Gastroesophageal sphincter (tissue), 4 donors: ENCODE data around the gene METTL6. TPM values are rescaled to one million over a fixed set of nuclear protein-coding genes. Genes with fewer than 3 reads are reported as not detected.

Source experiments
- ATAC-seq: fragments of 150-250 bp; one replicate; pipeline ENCODE4 v1.9.1; 2016; ENCODE audit warnings: mild to moderate bottlenecking, moderate library complexity
- H3K27ac ChIP-seq, 4 donors: fragments of 200-600 bp; sonication (generic) in 3 of 4; 1 replicate in 3 of 4; 2 replicates in 1 of 4; pipeline ENCODE4 v1.5.1; 2016 to 2019
- H3K27me3 ChIP-seq: fragments of 200-600 bp; sonication (generic); one replicate; pipeline ENCODE4 v1.5.1; 2019
- H3K36me3 ChIP-seq, 2 donors: fragments of 200-600 bp; sonication (generic); one replicate each; pipeline ENCODE4 v1.5.1; 2019; ENCODE audit warnings: control low read depth in 1 of 2
- H3K4me1 ChIP-seq, 3 donors: fragments of 200-600 bp; sonication (generic); 1 replicate in 2 of 3; 2 replicates in 1 of 3; pipeline ENCODE4 v1.5.1; 2016 to 2019; ENCODE audit warnings: control low read depth in 2 of 3
- H3K4me3 ChIP-seq, 2 donors: fragments of 200-600 bp; sonication (generic); one replicate each; pipeline ENCODE4 v1.5.1; 2019; ENCODE audit warnings: mild to moderate bottlenecking in 1 of 2, moderate library complexity in 1 of 2
- H3K9me3 ChIP-seq, 3 donors: fragments of 200-600 bp; sonication (generic); one replicate each; pipeline ENCODE4 v1.5.1; 2017 to 2019; ENCODE audit warnings: control low read depth in 2 of 3
- EP300 ChIP-seq: sonication (generic); formaldehyde crosslinking; IDR thresholded peaks from one replicate; pipeline ENCODE4 v1.6.1; 2017; ENCODE audit warnings: antibody characterized with exemption, mild to moderate bottlenecking
- POLR2A ChIP-seq, 2 donors: fragments of 450-650 bp; IDR thresholded peaks; one replicate each; pipeline ENCODE4 v1.6.1; 2017; ENCODE audit warnings: antibody characterized with exemption in 2 of 2, mild to moderate bottlenecking in 2 of 2, moderate library complexity in 1 of 2
- POLR2AphosphoS5 ChIP-seq: sonication (generic); formaldehyde crosslinking; IDR thresholded peaks from one replicate; pipeline ENCODE4 v1.6.1; 2017; ENCODE audit warnings: antibody characterized with exemption
- WGBS, 2 donors: methylation state at CpG; one replicate each; pipeline ENCODE4 v1.1.5; 2018; ENCODE audit warnings: low coverage in 1 of 2; 5-methylcytosine and 5-hydroxymethylcytosine counted together
- total RNA-seq, 4 donors: library from RNA; depleted of rRNA; stranded (reverse); fragments of >200 nt; gene quantifications; one replicate each; pipeline ENCODE4 v1.1.0, GENCODE V29; 2016
- TF ChIP-seq, protein P1 (sequence below), 4 experiments: fragments of 200-600 bp in 2 of 4; fragments of 450-650 bp in 2 of 4; sonication (generic) in 1 of 4; IDR thresholded peaks; one replicate each; pipeline ENCODE4 v1.5.1; 2017 to 2019; ENCODE audit warnings: antibody characterized with exemption in 4 of 4, mild to moderate bottlenecking in 2 of 4, moderate library complexity in 2 of 4

METTL6 gene
- total RNA-seq, 4 donors from 2014 or later: 9.0 to 17.1 (median 11.7) TPM

DNA sequence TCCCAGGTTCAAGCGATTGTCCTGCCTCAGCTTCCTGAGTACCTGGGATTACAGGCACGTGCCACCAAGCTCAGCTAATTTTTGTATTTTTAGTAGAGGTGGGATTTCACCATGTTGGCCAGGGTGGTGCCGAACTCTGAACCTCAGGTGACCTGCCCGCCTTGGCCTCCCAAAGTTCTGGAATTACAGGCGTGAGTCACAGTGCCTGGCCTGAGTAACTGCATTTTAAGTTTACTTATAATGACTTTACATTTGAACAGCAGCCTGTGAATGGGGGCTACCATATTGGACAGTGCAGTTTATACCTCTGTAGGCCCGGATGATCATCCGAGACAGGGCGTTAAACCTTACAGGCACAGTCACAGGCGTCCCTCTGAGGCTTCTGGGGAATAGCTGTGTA, 24.8 kb upstream of the METTL6 start:
- no peak for TF ChIP-seq POLR2A (IDR thresholded peaks at IDR 0.05)
- WGBS, 2 donors: 88 to 89% methylated on average over 3 to 4 of the region's 9 CpGs
- no peak for ATAC-seq

DNA sequence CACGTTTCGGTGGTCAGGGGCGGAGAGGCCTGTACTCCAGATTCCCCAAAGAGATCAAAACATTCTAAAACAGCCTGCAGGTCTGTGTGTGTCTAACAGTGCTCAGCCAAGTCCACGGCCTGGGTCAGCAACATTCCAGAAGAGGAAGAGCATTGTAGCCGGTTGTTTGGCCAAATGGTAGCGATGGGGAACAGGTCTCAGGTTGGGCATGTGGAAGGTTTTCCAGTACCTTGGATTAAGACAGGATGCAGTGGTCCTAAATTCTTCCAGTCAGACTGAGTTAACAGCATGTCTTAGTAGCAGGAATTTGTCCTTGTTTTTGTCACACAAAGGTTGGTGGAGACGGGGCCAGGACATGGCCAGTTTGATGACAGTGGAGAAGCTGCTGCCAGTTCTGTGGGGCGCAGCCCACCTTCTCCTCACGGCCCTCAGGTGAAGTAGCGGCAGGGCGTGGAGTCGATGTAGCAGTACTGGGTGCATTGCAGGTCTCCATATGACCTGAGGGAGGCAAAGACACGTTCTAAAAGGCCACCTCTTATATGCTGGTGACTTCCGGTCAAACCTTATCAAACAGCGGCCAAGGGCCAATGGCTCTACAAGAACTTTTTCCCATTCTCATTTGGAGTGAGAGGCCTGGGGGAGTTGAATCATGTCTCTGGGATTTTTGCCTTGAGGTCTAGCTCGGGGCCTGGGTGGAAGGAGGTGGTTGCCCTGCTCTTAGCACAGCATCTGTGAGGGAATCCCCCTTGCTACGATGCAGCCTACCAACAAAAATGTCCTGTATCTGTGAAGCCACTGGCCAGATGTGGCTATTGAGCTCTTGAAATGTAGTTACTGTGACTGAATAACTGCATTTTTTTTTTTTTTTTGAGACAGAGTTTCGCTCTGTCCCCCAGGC, 24.1 kb upstream of the METTL6 start:
- ATAC-seq: no peak
- TF ChIP-seq EP300 (no peak), POLR2A (IDR thresholded peaks at IDR 0.05) (no peak), POLR2AphosphoS5 (no peak)
- TF ChIP-seq, protein P1, sequence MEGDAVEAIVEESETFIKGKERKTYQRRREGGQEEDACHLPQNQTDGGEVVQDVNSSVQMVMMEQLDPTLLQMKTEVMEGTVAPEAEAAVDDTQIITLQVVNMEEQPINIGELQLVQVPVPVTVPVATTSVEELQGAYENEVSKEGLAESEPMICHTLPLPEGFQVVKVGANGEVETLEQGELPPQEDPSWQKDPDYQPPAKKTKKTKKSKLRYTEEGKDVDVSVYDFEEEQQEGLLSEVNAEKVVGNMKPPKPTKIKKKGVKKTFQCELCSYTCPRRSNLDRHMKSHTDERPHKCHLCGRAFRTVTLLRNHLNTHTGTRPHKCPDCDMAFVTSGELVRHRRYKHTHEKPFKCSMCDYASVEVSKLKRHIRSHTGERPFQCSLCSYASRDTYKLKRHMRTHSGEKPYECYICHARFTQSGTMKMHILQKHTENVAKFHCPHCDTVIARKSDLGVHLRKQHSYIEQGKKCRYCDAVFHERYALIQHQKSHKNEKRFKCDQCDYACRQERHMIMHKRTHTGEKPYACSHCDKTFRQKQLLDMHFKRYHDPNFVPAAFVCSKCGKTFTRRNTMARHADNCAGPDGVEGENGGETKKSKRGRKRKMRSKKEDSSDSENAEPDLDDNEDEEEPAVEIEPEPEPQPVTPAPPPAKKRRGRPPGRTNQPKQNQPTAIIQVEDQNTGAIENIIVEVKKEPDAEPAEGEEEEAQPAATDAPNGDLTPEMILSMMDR (IDR thresholded peaks at IDR 0.05): no peak
- WGBS, 2 donors: 89 to 94% methylated on average over 2 to 3 of the region's 18 CpGs
- Histone ChIP-seq H3K27ac (no peak overlapping the region), H3K9me3 (no peaks in the 10 kb centered on the region), H3K4me1 (no peaks in the 10 kb centered on the region), H3K4me3 (no peak overlapping the region), H3K36me3 (peaks cover 0 to 78% of the 10 kb centered on the region in 2 donors), H3K27me3 (no peaks in the 10 kb centered on the region)

More for the DNA sequence above, 24.8 kb upstream of the METTL6 start:
- Histone ChIP-seq H3K4me3 (no peak overlapping the region), H3K9me3 (no peaks in the 10 kb centered on the region), H3K36me3 (peaks cover 0 to 78% of the 10 kb centered on the region in 2 donors), H3K4me1 (no peaks in the 10 kb centered on the region), H3K27me3 (no peaks in the 10 kb centered on the region), H3K27ac (no peak overlapping the region)

DNA sequence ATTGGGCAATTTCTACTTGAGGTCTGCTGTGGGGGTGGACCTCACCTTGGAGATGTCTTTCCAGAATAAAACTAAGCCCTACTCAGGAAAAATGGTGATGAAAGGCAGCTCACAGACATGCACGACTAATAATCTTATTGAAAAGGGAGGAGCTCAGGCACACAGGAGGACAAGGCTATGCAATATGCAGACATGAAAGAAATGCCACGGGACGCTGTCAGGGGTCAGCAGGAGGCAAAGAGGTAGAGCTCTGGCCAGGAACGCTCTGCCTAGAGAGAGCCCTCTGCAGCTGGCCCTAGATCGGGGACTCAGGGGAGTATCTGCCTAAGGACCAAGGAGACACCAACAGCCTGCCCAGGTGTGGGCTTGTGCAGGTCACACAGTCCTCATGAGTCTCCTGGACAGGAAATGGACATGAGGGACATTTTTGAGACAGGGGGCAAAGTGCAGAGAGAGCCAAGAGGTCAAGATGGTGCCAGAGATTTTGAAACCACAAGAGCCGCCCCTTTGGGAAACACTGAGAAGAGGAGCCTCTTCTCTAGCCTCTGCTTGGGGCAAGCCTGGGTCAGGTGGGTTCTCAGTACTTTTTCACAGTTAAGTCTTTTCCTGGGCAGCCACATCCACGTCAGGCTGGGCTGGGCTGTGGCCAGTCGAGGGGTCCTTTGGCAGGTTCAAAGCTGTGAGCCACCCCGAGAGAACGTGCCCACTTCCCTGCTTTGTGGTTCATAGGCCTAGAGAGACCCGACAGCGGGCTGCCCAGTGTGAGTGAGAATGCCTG, 23.3 kb upstream of the METTL6 start:
- no peak overlapping the region for H3K4me3 ChIP-seq
- H3K36me3 ChIP-seq: peaks cover 0 to 72% of the 10 kb centered on the region in 2 donors
- H3K4me1 ChIP-seq: no peaks in the 10 kb centered on the region
- no peaks in the 10 kb centered on the region for H3K9me3 ChIP-seq
- no peaks in the 10 kb centered on the region for H3K27me3 ChIP-seq
- no peak for ATAC-seq
- 87 to 90% methylated on average over 5 of the region's 12 CpGs for WGBS, 2 donors
- H3K27ac ChIP-seq: no peak overlapping the region
- TF ChIP-seq, protein P1 (IDR thresholded peaks at IDR 0.05): no peak
- TF ChIP-seq POLR2AphosphoS5 (no peak), POLR2A (IDR thresholded peaks at IDR 0.05) (no peak)

DNA sequence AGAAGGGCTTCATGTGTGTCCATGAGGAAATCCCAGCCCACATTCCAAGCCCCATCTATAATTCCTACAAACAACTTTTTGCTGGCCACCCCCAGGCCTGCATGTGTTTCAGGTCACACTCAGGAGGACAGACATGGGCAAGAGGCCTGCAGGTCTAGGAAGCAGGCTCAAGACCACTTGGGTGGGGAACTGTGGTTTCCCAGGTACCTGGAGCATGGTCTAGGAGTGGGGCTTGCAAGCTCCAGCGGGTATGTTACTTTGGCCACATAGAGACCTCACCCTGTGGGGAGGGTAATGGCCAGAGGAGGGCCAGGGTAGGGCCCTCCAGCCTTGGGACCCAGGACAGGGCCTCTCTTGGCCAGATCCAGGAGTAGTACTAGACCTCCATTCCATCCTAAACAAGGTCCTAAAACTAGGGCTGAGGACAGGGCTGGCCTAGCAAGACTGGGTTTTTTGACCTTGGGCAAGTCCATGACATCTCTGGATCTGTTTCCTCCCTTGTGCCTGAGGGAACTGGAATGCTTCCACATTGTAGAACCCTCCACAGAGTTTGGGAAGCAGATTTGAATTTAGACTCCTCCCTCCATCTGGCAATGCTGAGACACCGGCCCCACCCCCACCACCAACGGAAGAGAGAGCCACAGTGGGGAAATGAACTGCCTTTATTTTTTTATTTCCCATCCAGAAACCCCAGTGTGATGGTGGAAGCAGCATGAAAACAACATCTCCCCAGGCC, 22.3 kb upstream of the METTL6 start:
- H3K4me1 ChIP-seq: no peaks in the 10 kb centered on the region
- 71% methylated on average over 2 of the region's 3 CpGs; no CpG with 5 or more reads in 1 of the 2 donors for WGBS, 2 donors
- no peak overlapping the region for H3K4me3 ChIP-seq
- no peaks in the 10 kb centered on the region for H3K9me3 ChIP-seq
- H3K27ac ChIP-seq: no peak overlapping the region
- no peaks in the 10 kb centered on the region for H3K27me3 ChIP-seq
- no peak for ATAC-seq
- TF ChIP-seq EP300: no peak
- TF ChIP-seq, protein P1 (IDR thresholded peaks at IDR 0.05): no peak
- no peak for TF ChIP-seq POLR2AphosphoS5
- TF ChIP-seq POLR2A (IDR thresholded peaks at IDR 0.05): no peak
- peaks cover 0 to 70% of the 10 kb centered on the region in 2 donors for H3K36me3 ChIP-seq
